ENCODE results near the gene SCYGR7.
"Not testable (repeated sequence)": the region's sequence is repeated elsewhere in the genome, so short reads cannot be mapped to it uniquely, and the experiment has no call there.

SCYGR7 gene

GRCh38 chr2:227728035-227728434 lies at the start of gene SCYGR7:
Gene SCYGR7 (plus strand): TSS chr2:227728335. CDS start chr2:227728335, 0 bp downstream.
- in situ Hi-C loops (cut with MboI; ENCODE audit: low sequenced_read_pairs) = no loop called here

- in situ Hi-C loops (cut with MboI; ENCODE audit: low sequenced_read_pairs) = no loop called here
Observed at GRCh38 chr2:227684258-227684657, 43.9 kb upstream of the SCYGR7 start.

- in situ Hi-C loops (cut with MboI; ENCODE audit: low sequenced_read_pairs) = no loop called here
Observed at GRCh38 chr2:227687189-227687588, 40.9 kb upstream of the SCYGR7 start.

- in situ Hi-C loops (cut with MboI; ENCODE audit: low sequenced_read_pairs) = no loop called here
Observed at GRCh38 chr2:227696990-227697679, 31.0 kb upstream of the SCYGR7 start.

- in situ Hi-C loops (cut with MboI; ENCODE audit: low sequenced_read_pairs) = no loop called here
Observed at GRCh38 chr2:227701556-227701955, 26.6 kb upstream of the SCYGR7 start.

GRCh38 chr2:227703280-227703732 lies 24.8 kb upstream of the SCYGR7 start:
- in situ Hi-C loops (cut with MboI; ENCODE audit: low sequenced_read_pairs) = no loop called here

- in situ Hi-C loops (cut with MboI; ENCODE audit: low sequenced_read_pairs) = no loop called here
Observed at GRCh38 chr2:227703961-227704360, 24.2 kb upstream of the SCYGR7 start.

- in situ Hi-C loops (cut with MboI; ENCODE audit: low sequenced_read_pairs) = no loop called here
Observed at GRCh38 chr2:227706859-227707258, 21.3 kb upstream of the SCYGR7 start.

GRCh38 chr2:227707390-227707789 lies 20.7 kb upstream of the SCYGR7 start:
- in situ Hi-C loops (cut with MboI; ENCODE audit: low sequenced_read_pairs) = no loop called here

- in situ Hi-C loops (cut with MboI; ENCODE audit: low sequenced_read_pairs) = no loop called here
Observed at GRCh38 chr2:227710986-227711385, 17.1 kb upstream of the SCYGR7 start.

- in situ Hi-C loops (cut with MboI; ENCODE audit: low sequenced_read_pairs) = no loop called here
Observed at GRCh38 chr2:227713291-227713690, 14.8 kb upstream of the SCYGR7 start.

- in situ Hi-C loops (cut with MboI; ENCODE audit: low sequenced_read_pairs) = no loop called here
Observed at GRCh38 chr2:227716501-227716900, 11.6 kb upstream of the SCYGR7 start.

- in situ Hi-C loops (cut with MboI; ENCODE audit: low sequenced_read_pairs) = no loop called here
Observed at GRCh38 chr2:227717687-227718567, 10.2 kb upstream of the SCYGR7 start, which contains the start of gene SLC19A3. Gene SLC19A3 (minus strand): TSS chr2:227718028. CDS start chr2:227702318, 15,710 bp downstream.

GRCh38 chr2:227719641-227720040 lies 8.5 kb upstream of the SCYGR7 start:
- in situ Hi-C loops (cut with MboI; ENCODE audit: low sequenced_read_pairs) = no loop called here

GRCh38 chr2:227720680-227721079 lies 7.5 kb upstream of the SCYGR7 start:
- in situ Hi-C loops (cut with MboI; ENCODE audit: low sequenced_read_pairs) = no loop called here

- in situ Hi-C loops (cut with MboI; ENCODE audit: low sequenced_read_pairs) = not testable (repeated sequence)
Observed at GRCh38 chr2:227722821-227723220, 5.3 kb upstream of the SCYGR7 start.

- in situ Hi-C loops (cut with MboI; ENCODE audit: low sequenced_read_pairs) = no loop called here
Observed at GRCh38 chr2:227724394-227725039, 3.6 kb upstream of the SCYGR7 start, which contains the start of gene SCYGR6. Gene SCYGR6 (minus strand): TSS chr2:227724757. CDS start chr2:227724757, 0 bp downstream.

- in situ Hi-C loops (cut with MboI; ENCODE audit: low sequenced_read_pairs) = no loop called here
Observed at GRCh38 chr2:227739351-227739750, 11.2 kb downstream of the SCYGR7 start.

GRCh38 chr2:227740705-227741104 lies 12.6 kb downstream of the SCYGR7 start:
- in situ Hi-C loops (cut with MboI; ENCODE audit: low sequenced_read_pairs) = not testable (repeated sequence)

GRCh38 chr2:227745594-227745993 lies 17.5 kb downstream of the SCYGR7 start, which contains the start of gene SCYGR8:
Gene SCYGR8 (plus strand): TSS chr2:227745894. CDS start chr2:227745894, 0 bp downstream.
- in situ Hi-C loops (cut with MboI; ENCODE audit: low sequenced_read_pairs) = no loop called here

- in situ Hi-C loops (cut with MboI; ENCODE audit: low sequenced_read_pairs) = no loop called here
Observed at GRCh38 chr2:227748079-227748478, 19.9 kb downstream of the SCYGR7 start.

Data from HL-60/S4 (cell line).